Activated T-cell treated with anti-CD3 and anti-CD28 coated beads, Interleukin-2, amount 50 U/mL, for 72 hours (primary cell): ENCODE data around the gene RGS12. TPM values are rescaled to one million over a fixed set of nuclear protein-coding genes. Genes with fewer than 3 reads are reported as not detected.
"Not testable (repeated sequence)": the region's sequence is repeated elsewhere in the genome, so short reads cannot be mapped to it uniquely, and the experiment has no call there.

Source experiments
- ATAC-seq, 2 donors: fragments of 150-1000 bp; cut with Tn5 transposase; replicated peaks in 1 of 2; 2 replicates each; pipeline ENCODE4 v1.10.0; 2021; ENCODE audit warnings: moderate library complexity in 2 of 2, mild to moderate bottlenecking in 1 of 2
- DNase-seq, 2 donors: peaks; one replicate each; pipeline ENCODE4 v3.0.0; 2021 to 2022; ENCODE audit warnings: mixed read lengths in 1 of 2
- H3K27ac Mint-ChIP-seq: one replicate; pipeline ENCODE4 v1.8.0; 2022; ENCODE audit warnings: mild to moderate bottlenecking, moderate library complexity, mixed read lengths
- H3K27me3 Mint-ChIP-seq: one replicate; pipeline ENCODE4 v1.8.0; 2022; ENCODE audit warnings: low read depth, mixed read lengths
- H3K36me3 Mint-ChIP-seq, 2 donors: one replicate each; pipeline ENCODE4 v1.8.0; 2022; ENCODE audit warnings: mixed read lengths in 2 of 2, mild to moderate bottlenecking in 1 of 2; ENCODE audit not compliant: insufficient read depth in 2 of 2
- H3K4me1 Mint-ChIP-seq: one replicate; pipeline ENCODE4 v1.8.0; 2022; ENCODE audit warnings: low read depth, mixed read lengths
- H3K4me3 Mint-ChIP-seq, 2 donors: one replicate each; pipeline ENCODE4 v1.8.0; 2022; ENCODE audit warnings: mild to moderate bottlenecking in 2 of 2, mixed read lengths in 2 of 2, moderate library complexity in 2 of 2
- H3K9me3 Mint-ChIP-seq, 2 donors: one replicate each; pipeline ENCODE4 v1.8.0; 2022; ENCODE audit warnings: mixed read lengths in 2 of 2
- total RNA-seq, 2 donors: library from RNA; stranded (reverse); gene quantifications; one replicate each; pipeline ENCODE4 v1.2.3, GENCODE V29; 2022

Gene RGS12
- total RNA-seq, 2 donors from 2014 or later, result 16.9 to 18.5 TPM

DNA sequence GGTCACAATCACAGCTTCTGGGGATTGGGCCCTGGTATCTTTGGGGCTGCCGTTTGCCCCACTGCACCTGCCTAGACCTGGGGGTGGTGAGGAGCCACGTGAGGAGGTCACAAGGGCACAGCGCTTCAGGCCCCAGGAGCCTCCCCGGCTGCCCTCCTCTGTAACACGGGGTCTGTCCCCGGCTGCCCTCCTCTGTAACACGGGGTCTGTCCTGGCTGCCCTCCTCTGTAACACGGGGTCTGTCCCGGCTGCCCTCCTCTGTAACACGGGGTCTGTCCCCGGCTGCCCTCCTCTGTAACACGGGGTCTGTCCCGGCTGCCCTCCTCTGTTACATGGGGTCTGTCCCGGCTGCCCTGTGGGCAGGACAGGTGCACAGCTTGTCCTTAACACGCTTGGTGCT, 8.1 kb downstream of the RGS12 start:
- Mint-ChIP-seq H3K4me3 (peak overlapping the region; percentile 59 to 93), H3K4me1 (peaks cover 58% of the 10 kb centered on the region)
- ATAC-seq, DNase-seq, H3K27ac Mint-ChIP-seq, H3K9me3 Mint-ChIP-seq, H3K27me3 Mint-ChIP-seq, H3K36me3 Mint-ChIP-seq: not testable (repeated sequence)

DNA sequence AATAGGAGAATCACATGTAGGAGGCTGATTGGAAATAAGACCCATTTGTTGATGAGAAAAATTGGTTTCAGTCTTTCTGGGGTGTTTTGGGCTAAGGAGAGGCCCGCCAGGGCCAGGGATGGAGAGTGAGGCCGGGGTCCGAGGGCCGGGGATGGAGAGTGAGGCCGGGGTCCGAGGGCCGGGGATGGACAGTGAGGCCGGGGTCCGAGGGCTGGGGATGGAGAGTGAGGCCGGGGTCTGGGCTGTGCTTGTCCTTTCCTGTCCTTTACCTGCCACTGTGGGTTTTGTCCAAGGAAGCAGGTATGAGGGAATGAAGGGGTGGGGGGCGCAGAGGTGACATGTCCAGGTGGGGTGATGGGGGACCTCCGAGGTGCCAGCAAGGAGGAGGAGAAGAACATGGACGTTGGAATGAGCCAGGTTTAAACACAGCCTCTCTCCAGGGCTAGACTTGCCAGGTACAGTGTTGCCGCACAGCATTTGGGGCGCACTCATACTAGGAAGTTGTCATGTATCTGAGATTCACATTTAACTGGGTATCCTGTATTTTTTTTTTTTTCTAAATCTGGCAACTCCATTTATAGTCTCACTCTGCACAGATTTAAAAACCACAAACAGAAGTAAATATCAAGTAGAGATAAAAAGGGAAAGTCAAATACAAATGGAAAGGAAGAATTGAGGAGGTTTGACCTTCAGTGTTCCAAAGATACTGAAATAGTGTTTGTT, 8.8 kb downstream of the RGS12 start:
- Mint-ChIP-seq H3K36me3 (no peaks in the 10 kb centered on the region), H3K27me3 (peaks cover 9% of the 10 kb centered on the region), H3K4me1 (peaks cover 61% of the 10 kb centered on the region), H3K27ac (peak overlapping the region; percentile 80), H3K4me3 (peak overlapping the region; percentile 88 to 93), H3K9me3 (peaks cover 1 to 2% of the 10 kb centered on the region in 2 donors)
- DNase-seq, result no peak
- ATAC-seq, result no peak

DNA sequence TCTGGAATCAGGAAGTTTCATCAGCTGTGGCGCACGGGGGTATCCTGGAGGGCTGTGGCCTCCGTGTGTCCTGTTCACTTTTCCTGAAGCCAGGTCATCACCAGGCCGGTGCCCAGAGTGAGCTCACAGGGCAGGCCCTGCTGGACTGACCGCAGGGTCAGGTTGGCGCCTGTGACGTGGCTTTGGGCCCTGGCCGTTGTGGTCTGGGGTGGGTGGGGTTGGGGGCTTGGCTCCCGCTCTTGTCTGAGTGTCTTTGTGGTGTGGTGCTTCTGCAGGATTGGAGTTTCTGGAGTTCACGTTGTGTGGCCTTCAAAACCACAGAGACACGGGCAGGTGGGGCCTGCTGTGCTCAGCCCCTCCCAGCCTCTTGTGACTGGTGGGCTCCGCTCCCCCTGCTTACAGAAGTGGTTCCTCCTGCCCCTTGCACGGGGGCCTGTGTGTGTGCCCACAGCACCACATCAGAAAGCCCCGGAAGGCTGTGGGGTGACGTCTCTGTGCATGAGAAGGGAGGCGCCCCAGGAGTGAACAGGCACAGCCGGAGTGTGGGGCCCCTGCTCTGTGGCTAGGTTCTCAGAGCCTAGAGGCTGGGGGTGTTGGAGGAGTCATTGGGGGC, 9.5 kb downstream of the RGS12 start:
- peaks cover 61% of the 10 kb centered on the region for H3K4me1 Mint-ChIP-seq
- peak overlapping the region; percentile 88 to 93 for H3K4me3 Mint-ChIP-seq
- peaks cover 9% of the 10 kb centered on the region for H3K27me3 Mint-ChIP-seq
- DNase-seq (peak; percentile 82 to 91), ATAC-seq (peak; percentile 90 to 94)
- H3K27ac Mint-ChIP-seq, result peak overlapping the region; percentile 76
- H3K36me3 Mint-ChIP-seq, result no peaks in the 10 kb centered on the region
- peaks cover 1 to 2% of the 10 kb centered on the region in 2 donors for H3K9me3 Mint-ChIP-seq

DNA sequence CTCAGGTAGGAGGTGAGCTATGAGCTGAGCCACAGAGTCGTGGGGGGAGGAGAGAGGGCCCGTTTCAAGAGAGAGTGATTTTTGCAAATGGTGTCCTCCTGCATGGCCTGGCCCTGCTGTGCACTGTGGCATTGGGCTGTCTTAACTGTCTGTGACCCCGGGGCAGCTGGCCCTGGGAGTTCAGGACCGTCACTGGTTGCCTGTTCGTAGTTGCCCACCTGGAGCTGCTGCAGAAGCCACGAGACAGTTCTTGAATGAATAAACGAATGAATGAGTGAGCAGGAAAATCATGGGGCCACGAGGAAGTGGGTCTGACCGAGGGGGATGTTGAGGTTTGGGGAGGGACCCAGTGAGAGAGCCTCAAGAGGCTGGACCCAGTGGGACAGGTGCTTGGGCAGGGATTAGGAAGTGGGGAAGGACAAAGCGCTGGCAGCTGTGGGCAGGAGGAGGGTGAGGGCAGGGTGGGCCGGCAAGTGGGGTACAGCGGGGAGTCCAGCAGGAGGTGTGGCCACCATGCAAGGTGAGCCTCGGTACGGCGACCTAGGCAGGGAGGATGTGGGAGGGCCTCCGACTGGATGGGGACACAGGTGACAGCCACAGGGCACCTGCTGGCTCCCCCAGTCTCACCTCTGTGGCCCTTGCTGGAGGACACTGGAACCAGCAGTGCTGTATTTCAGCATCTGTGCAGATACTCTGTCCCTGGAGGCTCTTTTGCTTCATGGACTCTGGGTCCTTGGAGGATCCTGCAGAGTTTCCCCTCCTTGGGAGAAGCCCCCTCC, 10.2 kb downstream of the RGS12 start:
- Mint-ChIP-seq H3K9me3 (no peaks in the 10 kb centered on the region), H3K4me1 (peaks cover 61% of the 10 kb centered on the region), H3K27me3 (peaks cover 5% of the 10 kb centered on the region), H3K36me3 (no peaks in the 10 kb centered on the region), H3K27ac (peak overlapping the region; percentile 76), H3K4me3 (peak overlapping the region; percentile 88 to 93)
- DNase-seq (peak in 1 of 2 donors; percentile 40), ATAC-seq (peak in 1 of 2 donors; percentile 0)

DNA sequence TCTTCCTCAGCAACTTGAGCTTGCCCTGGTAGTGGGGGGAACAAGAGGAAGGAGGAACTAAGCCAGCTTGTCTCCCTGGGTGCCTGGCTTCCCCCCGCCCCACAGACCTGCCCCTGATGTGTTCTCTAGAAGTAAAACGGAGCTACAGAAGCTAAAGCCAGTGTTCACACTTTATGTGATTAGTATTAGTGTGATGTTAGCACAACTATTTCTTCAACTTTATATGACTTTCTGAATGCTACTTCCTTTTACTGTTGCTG, 10.7 kb downstream of the RGS12 start:
- Mint-ChIP-seq H3K4me3 (peak overlapping the region in 1 of 2 donors; percentile 93), H3K4me1 (peaks cover 61% of the 10 kb centered on the region), H3K36me3 (no peaks in the 10 kb centered on the region), H3K27me3 (peaks cover under 1% of the 10 kb centered on the region), H3K27ac (no peak overlapping the region), H3K9me3 (no peaks in the 10 kb centered on the region)
- no peak for DNase-seq
- no peak for ATAC-seq

DNA sequence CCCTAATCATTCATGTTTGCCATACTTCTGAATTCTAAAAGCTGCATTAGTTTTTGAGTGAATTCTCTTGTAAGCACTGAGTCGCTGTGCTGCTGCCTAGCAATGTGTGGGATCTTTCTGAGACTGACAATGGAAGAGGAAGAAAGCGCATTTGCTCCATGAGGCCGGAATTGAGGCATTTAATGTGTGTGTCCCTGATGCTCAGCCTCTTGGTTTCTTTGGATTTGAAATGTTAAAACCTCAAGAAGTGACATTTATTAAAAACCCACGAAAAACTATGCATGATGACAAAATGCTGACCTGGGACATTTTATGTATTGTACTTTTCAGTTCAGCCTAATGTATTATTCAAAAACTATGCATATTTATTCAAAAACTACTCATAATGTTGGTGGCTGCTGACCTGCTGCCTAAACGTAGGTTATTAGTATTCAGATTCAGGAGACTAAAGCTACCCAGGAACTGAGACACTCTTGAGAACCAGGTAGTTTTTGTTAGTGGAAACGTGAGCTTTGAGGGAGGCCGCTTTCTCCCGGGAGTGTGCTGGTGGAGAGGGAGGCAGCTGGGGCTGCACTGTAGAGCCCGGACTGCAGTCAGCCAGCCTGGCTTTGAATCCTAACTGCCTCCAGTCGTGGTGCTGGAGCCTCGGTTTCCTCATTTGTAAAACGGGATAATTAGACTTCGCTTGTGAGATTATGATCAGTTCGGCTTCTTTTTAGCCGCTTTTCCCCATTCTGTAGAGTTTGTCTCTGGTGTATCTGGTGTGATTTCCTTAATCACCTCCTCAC, 11.3 kb downstream of the RGS12 start:
- Mint-ChIP-seq H3K4me3 (peak overlapping the region in 1 of 2 donors; percentile 93), H3K9me3 (no peaks in the 10 kb centered on the region), H3K36me3 (no peaks in the 10 kb centered on the region), H3K4me1 (peaks cover 61% of the 10 kb centered on the region), H3K27me3 (no peaks in the 10 kb centered on the region), H3K27ac (no peak overlapping the region)
- DNase-seq, result no peak
- no peak for ATAC-seq

DNA sequence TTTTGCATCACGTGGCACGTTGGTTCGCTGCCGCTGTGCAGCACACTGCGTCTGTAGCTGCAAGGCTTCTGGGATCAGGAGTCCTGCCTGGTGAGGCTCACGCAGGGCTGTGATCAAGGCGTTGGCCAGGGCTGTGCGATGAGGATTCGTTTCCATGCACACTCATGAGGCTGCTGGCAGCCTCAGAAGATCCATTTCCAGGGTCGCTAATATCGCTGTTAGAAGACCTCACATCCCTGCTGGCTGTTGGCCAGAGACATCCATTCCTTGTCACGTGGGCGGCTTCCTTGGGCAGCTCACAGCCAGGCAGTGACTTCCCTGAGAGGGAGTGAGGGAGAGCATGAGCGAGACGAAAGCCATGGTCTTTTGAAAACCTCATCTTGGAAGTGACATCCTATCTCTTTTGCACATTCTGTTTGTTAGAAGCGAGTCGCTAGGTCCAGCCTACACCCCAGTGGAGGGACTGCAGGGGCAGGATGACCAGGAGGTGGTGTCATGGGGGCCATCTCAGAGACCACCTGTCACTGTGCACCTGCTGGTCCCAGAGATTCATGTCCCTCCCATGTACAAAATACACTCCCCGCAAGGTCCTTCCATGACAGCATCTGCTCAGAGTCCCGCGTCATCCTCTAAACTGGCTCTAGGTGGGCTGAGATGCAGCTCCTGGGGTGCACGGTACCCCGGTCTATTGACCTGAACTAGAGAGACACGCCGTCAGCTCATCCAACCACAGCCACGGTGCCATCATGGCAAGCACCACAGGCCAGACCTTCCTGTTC, 12.2 kb downstream of the RGS12 start:
- peak overlapping the region; percentile 16 to 47 for H3K4me3 Mint-ChIP-seq
- ATAC-seq (no peak), DNase-seq (no peak)
- H3K27me3 Mint-ChIP-seq, result no peaks in the 10 kb centered on the region
- H3K4me1 Mint-ChIP-seq, result peaks cover 57% of the 10 kb centered on the region
- peak overlapping the region; percentile 30 for H3K27ac Mint-ChIP-seq
- no peaks in the 10 kb centered on the region for H3K36me3 Mint-ChIP-seq
- H3K9me3 Mint-ChIP-seq, result no peaks in the 10 kb centered on the region

DNA sequence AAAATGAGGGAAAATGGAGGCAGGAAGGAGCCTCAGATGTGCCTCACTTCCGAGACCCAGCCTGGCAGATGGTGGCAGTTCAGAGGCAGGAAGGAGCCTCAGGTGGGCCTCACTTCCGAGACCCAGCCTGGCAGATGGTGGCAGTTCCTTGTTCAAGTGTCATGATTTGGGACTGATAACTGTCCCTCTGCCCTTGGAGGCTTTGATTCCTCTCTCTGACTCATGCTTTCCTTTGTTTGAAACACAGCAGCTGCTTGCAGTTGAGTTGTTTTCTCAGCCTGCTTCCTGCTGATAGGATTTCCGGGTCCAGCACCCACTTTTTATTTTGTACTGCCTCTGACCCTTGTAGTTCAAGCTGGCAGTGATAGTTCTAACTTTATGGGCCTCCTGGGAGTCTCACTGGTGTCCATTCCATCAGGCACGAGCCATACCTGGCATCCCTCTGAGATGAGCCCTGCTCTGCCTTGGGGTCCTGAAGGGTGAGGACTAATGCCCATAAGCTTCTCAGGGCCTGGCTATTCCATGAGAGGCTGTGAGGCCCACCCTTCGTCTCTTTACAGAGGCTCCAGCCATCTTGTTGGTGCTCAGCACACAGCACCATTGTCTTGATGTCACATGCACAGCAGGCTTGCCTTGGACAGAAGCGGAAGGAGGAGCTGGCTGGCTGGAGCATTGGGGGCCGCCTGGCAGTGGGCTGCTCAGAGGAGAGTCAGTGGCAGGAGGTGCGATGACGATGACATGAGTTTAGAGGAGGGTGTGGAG, 13.0 kb downstream of the RGS12 start:
- H3K4me3 Mint-ChIP-seq, result peak overlapping the region; percentile 16 to 47
- no peak for ATAC-seq
- H3K4me1 Mint-ChIP-seq, result peaks cover 54% of the 10 kb centered on the region
- peak overlapping the region; percentile 30 for H3K27ac Mint-ChIP-seq
- no peaks in the 10 kb centered on the region for H3K9me3 Mint-ChIP-seq
- DNase-seq, result no peak
- no peaks in the 10 kb centered on the region for H3K27me3 Mint-ChIP-seq
- no peaks in the 10 kb centered on the region for H3K36me3 Mint-ChIP-seq

DNA sequence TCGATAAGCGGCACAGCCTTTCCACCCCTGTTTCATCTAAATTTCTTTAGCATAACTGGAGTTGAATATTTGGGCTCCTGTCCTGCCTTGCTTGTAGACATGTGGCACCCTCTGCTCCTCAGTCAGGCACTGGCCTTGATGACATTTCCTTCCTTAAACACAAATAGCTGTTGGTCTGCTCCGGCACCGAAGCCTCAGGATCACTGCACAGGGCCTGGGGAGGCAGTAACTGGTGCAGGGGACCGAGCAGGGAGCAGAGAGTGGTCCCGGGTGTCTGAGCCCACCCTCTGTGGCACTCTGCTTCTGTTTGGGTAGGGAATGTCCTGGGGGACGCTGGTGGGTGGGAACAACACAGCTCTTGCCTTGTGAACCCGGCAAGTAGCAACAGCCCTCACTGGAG, 13.6 kb downstream of the RGS12 start:
- no peak overlapping the region for H3K27ac Mint-ChIP-seq
- no peaks in the 10 kb centered on the region for H3K36me3 Mint-ChIP-seq
- ATAC-seq, result no peak
- no peak for DNase-seq
- H3K4me3 Mint-ChIP-seq, result no peak overlapping the region
- no peaks in the 10 kb centered on the region for H3K9me3 Mint-ChIP-seq
- H3K27me3 Mint-ChIP-seq, result no peaks in the 10 kb centered on the region
- H3K4me1 Mint-ChIP-seq, result peaks cover 47% of the 10 kb centered on the region

DNA sequence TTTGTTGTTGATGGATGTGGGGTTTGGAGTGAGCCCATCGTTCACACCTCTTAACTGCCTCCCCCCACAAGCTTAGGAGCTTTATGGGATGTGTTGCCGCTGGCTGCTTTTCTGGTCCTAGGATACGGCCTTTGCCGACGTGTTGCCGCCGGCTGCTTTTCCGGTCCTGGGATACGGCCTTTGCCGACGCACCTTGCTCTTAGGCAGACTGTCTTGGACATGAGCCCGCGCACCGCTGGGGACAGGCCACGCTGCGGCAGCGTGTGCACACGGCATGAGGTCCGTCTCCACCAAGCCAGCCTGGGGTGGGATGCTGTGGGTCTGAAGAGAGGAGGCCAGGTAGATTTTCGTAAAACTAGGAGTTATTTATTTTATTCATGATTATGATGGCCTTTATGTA, 14.2 kb downstream of the RGS12 start:
- H3K36me3 Mint-ChIP-seq, result no peaks in the 10 kb centered on the region
- no peak overlapping the region for H3K4me3 Mint-ChIP-seq
- peaks cover 41% of the 10 kb centered on the region for H3K4me1 Mint-ChIP-seq
- no peaks in the 10 kb centered on the region for H3K27me3 Mint-ChIP-seq
- DNase-seq (no peak), ATAC-seq (no peak)
- no peak overlapping the region for H3K27ac Mint-ChIP-seq
- no peaks in the 10 kb centered on the region for H3K9me3 Mint-ChIP-seq

DNA sequence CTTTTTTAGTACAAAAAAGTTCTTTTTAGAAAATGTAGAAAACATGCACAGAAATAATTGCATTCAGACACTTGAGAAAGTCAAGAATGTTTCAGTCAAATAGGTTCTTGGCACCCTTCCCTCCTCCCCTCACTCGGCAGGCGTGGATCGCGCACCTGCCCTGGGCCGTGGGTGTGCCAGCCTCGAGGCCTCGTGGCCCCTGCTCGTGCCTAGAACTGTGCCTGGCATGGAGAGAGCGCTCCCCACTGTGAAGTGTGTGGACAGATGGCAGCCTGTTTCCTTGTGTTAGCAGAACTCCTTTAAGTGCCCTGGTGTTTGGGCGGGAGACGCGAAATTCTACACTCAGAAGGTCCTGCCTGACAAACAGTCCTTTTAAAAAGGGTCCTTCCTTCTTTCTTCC, 14.7 kb downstream of the RGS12 start:
- Mint-ChIP-seq H3K4me1 (peaks cover 37% of the 10 kb centered on the region), H3K9me3 (no peaks in the 10 kb centered on the region), H3K36me3 (no peaks in the 10 kb centered on the region), H3K27ac (no peak overlapping the region), H3K4me3 (no peak overlapping the region), H3K27me3 (no peaks in the 10 kb centered on the region)
- DNase-seq, result no peak
- no peak for ATAC-seq
